HG03460 (cell line): ENCODE results near the gene VWF.
"Not testable (repeated sequence)": the region's sequence is repeated elsewhere in the genome, so short reads cannot be mapped to it uniquely, and the experiment has no call there.

Source experiments
- ATAC-seq: cut with Tn5 transposase; IDR thresholded peaks from one replicate; pipeline ENCODE4 v1.9.1; 2021; ENCODE audit not compliant: unreplicated experiment

The VWF gene

DNA sequence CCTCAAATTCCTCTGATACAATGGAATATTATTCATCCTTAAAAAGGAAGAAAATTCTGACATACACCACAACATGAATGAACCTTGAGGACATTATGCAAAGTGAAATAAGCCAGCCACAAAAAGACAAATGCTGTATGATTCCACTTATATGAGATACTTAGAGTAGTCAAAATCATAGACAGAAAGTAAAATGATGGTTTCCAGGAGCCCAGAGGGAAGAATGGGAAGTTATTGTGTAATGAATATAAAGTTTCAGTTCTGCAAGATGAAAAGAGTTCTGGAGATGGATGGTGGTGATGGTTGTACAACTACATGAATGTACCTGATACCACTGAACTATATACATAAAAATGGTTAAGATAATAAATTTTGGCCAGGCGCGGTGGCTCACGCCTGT is 18.3 kb downstream of the VWF start:
- no peak for ATAC-seq

GRCh38 chr12:6104842-6105241 is 19.6 kb downstream of the VWF start:
- no peak for ATAC-seq

DNA sequence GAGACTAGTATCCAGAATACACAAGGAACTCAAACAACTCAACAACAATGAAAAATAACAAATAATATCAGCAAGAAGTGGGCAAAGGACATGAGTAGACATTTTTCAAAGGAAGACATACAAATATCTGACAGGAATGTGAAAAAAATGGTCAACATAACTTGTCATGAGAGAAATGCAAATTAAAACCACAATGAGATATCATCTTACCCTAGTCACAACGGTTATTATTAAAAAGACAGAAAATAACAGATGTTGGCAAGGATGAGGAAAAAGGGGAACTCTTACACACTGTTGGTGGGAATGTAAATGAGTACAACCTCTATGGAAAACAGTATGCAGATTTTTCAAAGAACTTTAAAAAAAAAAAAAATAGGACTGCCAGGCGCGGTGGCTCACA is 20.4 kb downstream of the VWF start:
- no peak for ATAC-seq

DNA sequence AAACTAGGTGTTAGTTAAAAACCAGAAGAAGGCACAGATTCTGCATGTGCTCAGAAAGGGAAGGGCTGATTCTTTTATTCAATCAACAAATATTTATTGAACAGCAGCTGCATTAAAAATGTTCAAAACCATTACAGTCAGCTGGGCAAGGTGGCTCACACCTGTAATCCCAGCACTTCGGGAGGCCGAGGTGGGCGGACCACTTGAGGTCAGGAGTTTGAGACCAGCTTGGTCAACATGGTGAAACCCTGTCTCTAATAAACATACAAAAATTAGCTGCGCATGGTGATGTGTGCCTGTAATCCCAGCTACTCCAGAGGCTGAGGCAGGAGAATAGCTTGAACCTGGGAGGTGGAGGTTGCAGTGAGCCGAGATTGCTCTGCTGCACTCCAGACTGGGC is 22.4 kb downstream of the VWF start:
- not testable (repeated sequence) for ATAC-seq

DNA sequence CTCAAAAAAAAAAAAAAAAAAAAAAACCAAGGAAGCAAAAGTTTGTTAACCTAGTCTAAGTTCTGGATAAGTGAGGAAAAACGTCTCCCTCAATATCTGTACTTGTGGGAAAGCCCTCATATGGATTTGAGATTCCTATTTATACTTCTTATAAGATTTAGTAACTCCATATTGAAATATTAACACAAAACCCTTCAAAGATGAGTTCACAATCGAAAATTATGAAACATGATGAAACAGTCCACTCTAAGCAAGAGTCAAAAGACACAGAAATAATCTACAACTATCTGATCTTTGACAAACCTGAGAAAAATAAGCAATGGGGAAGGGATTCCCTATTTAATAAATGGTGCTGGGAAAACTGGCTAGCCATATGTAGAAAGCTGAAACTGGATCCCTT is 25.2 kb downstream of the VWF start:
- no peak for ATAC-seq

DNA sequence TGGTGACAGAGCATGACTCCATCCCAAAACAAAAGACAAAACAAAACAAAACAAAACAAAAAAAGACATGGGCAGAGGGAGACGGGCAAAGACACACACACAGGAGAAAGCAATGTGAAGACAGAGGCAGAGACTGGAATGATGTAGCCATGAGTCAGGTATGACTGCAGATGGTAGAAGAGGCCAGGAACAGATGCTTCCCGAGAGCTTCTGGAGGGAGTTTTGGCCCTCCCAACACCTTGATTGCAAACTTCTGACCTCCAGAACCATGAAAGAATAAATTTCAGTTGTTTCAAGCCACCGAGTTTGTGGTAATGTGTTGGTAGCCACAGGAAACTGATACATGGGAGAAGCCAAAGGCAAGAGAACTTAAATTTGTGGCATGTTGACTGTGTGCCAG is 27.1 kb downstream of the VWF start:
- ATAC-seq, result no peak

- ATAC-seq, result no peak
These were observed 27.9 kb downstream of the VWF start for GRCh38 chr12:6096527-6096926.

- ATAC-seq, result no peak
These were observed 29.2 kb downstream of the VWF start for GRCh38 chr12:6095269-6095668.

GRCh38 chr12:6093764-6094163 is 30.7 kb downstream of the VWF start:
- no peak for ATAC-seq

- no peak for ATAC-seq
These were observed 31.4 kb downstream of the VWF start for GRCh38 chr12:6092784-6093722.

- no peak for ATAC-seq
These were observed 32.5 kb downstream of the VWF start for GRCh38 chr12:6091786-6092566.

DNA sequence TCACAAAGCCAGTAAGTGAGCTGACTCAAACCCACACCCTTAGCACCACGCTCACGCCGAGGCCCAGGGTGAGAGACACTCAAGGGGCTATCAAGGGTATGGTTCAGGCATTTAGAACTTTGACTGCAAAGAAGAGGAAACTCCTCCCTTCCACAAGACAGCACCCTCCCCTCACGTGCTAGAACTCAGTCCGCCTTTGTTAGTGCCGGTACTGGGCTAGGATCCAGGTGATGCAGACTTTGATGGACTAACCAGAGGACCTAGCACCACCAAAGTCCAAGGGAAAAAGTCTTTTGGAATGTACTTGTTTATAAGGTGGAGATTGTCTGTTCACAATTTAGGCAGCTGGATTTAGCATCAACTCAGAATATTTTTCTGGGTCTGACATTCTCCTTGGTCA is 33.7 kb downstream of the VWF start:
- ATAC-seq, result no peak

- no peak for ATAC-seq
These were observed 35.3 kb downstream of the VWF start for GRCh38 chr12:6088921-6089747.

DNA sequence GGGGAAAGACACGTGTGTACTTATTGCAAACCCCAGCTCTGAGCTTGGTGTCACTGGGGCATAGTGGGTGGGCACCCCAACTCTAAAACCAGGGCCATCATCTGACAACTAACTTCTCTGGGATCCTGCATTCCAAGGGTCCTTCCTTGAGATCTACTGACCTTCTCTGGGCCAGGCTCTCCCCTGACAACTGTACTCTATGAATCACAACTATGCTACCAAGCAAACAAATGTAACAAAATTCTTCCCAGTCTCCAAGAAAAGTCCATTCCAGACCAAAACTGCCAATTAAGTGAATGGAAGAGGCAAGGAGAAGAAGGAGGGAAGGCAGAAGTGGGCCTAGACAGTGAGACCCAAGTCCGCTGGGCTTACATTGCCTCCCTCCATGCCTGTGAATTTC is 38.2 kb downstream of the VWF start:
- no peak for ATAC-seq

DNA sequence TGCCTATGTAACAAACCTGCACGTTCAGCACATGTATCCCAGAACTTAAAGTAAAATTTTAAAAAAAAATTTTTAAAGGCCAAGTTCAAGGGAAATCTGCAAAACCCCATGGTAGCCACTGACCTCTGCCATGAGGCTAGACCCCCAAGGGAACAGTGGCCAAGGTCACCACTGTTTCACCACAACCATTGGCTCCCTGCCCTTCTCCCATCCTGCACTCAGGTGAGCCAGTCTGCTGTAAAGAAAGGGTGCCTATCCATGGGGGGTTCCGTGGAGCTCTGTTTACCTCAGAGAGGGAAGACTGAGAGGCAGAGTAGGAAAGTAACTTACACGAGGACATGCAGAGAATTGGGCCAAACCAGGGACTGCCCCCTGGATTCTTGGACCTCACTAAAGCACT is 38.6 kb downstream of the VWF start:
- ATAC-seq, result no peak

GRCh38 chr12:6084969-6085450 is 39.5 kb downstream of the VWF start:
- no peak for ATAC-seq

- no peak for ATAC-seq
These were observed 40.1 kb downstream of the VWF start for GRCh38 chr12:6084261-6084968.

DNA sequence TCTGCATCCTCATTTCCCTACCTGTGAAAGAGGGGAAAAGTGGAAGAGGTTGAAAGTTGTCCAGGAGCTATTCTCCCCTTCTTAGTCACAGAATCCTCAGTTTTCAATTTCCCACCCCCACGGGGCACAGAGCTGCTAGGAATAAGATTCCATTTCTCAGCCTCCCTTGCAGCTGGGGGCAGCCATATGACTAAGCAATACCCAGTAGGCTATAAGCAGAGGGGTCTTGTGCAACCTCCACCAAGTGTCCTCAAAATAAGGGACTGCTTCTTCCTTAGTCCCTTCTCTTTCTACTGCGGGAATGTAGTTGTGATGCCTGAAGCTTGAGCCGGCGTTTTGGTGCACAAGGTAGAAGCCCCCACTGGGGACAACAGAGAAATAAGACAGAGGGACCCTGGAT is 40.9 kb downstream of the VWF start:
- ATAC-seq, result no peak

DNA sequence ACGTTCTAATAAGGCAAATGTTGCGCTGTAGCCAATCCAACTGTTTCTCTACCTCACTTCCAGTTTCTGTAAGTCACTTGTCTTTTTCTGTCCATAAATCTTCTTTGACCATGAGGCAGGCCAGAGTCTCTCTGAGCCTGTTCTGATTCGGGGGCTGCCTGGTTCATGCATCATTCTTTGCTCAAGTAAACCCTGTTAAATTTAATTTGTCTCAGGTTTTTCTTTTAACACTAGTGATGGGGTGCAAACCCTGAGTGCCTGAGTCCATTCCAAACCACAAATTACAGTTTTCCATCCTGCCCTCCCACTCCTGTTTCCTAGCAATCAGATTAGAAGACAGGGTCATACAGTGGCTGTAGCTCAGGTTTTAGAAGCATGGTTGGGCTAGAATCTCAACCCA is 41.9 kb downstream of the VWF start:
- ATAC-seq, result no peak
